Stimulated activated CD4-positive, alpha-beta T cell treated with anti-CD3 and anti-CD28 coated beads, Interleukin-15, amount 100 ng/mL, for 24 hours (primary cell): Measurements from ENCODE around the gene GPC1.
"Not testable (repeated sequence)": the region's sequence is repeated elsewhere in the genome, so short reads cannot be mapped to it uniquely, and the experiment has no call there.

Experiments
- DNase-seq: peaks from one replicate; pipeline ENCODE4 v3.0.0-alpha.2; 2020

GPC1 gene, protein sequence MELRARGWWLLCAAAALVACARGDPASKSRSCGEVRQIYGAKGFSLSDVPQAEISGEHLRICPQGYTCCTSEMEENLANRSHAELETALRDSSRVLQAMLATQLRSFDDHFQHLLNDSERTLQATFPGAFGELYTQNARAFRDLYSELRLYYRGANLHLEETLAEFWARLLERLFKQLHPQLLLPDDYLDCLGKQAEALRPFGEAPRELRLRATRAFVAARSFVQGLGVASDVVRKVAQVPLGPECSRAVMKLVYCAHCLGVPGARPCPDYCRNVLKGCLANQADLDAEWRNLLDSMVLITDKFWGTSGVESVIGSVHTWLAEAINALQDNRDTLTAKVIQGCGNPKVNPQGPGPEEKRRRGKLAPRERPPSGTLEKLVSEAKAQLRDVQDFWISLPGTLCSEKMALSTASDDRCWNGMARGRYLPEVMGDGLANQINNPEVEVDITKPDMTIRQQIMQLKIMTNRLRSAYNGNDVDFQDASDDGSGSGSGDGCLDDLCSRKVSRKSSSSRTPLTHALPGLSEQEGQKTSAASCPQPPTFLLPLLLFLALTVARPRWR

GRCh38 chr2:240435457-240435947 lies at the start of gene GPC1:
TSS of gene GPC1 (plus strand) at chr2:240435663. CDS start at chr2:240435919, 256 bp downstream.
- DNase-seq, result peak; percentile 73

- DNase-seq, result no peak
These were observed 49.1 kb upstream of the GPC1 start for GRCh38 chr2:240386326-240386725.

GRCh38 chr2:240386743-240387142 lies 48.7 kb upstream of the GPC1 start:
- DNase-seq, result not testable (repeated sequence)

GRCh38 chr2:240387325-240387668 lies 48.2 kb upstream of the GPC1 start:
- DNase-seq, result no peak

DNA sequence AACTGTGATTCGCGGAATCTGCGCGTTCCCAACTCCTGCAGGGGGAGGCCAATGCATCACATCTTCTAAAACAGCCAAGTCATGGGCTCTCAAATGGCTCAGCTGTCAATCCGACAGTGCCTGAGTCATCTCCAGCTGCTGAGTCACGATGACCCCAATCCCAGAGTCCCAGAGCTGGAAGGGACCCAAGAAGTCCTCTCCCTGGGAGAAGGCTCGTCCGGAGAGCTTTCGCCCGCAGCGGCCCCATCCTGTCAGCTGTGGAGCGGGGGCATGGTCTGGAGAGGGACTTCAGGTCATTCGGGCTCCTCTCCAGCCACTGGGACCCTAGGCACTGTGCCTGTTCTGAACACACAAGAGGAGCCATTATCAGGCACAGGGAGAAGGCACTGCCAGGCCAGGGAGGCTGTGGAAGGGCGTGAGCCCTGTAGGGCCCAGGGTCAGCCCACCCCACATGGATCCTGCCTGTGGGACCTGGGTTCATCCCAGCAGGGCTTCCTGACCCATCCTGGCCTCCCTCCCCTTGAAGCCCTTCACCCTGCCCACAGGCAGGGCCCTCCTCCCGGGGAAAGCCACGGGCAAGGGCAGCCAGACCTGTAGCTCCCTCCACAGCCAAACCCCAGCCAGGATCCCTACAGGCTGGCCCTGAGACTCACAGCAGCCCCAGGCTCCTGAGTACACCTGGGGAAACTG lies 47.6 kb upstream of the GPC1 start:
- DNase-seq, result no peak

DNA sequence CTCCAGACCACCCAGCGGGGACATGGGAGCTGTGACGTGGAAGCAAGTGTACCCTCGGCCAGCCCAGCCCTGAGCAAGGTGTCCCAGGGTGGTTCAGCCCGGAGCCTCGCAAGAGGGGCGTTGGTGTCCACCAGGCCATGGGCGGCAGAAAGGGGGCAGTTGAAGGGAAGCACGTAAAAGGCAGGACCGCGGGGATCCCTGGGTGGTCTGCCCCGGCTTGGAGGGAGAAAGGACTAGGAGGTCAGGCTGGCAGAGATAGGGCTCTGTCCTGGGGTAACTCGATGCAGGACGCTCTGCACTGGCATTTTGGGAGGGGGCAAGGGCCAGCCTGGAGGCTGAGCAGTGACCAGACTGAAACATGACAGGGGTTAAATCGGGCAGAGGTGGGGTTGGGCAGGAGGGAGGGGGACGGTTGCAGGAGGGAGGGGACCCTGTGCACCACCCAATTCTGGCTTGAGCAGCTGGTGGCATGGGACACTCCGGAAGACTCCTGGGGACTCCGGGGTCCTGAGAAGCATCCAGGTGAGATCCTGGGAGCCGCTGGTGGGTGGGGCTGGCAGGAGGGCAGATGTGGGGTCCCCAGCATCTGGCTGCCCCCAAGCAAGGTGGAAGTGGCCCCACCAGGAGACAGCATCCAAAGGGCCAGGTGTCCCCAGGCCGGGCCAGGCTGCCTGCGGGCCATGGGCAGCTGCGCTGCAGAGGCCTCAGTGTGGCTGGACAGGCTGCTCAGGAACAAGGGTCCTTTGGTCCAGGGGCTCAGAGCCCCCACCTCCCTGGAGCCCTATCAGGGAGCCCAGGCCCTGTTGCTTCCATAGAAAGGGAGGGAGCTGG lies 46.8 kb upstream of the GPC1 start:
- no peak for DNase-seq

DNA sequence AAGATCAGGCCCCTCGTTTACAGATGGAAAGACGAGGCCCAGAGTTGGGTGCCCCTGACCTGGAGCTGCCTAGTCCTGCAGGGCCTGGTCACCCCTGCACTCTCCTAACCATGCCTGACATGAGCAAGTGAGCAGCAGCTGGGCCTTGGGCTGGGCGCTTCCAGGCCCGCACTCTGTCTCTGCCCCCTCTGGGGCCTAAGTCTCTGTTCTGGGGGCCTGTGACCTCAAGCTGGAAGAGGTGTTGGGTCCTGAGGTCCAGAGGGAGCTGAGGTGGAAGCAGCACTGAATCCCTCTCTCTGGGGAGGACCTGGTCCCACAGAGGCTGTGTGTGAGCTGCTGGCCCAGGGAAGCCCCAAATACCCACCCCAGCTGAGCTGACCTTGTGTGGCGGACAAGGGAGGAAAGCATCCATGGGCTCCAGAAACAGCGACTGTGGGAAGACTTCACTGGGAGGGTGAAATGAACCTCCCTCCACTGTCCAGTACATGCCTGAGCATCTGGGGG lies 46.1 kb upstream of the GPC1 start:
- no peak for DNase-seq

GRCh38 chr2:240390091-240391073 lies 45.1 kb upstream of the GPC1 start:
- no peak for DNase-seq

GRCh38 chr2:240391111-240392051 lies 44.1 kb upstream of the GPC1 start:
- no peak for DNase-seq

DNA sequence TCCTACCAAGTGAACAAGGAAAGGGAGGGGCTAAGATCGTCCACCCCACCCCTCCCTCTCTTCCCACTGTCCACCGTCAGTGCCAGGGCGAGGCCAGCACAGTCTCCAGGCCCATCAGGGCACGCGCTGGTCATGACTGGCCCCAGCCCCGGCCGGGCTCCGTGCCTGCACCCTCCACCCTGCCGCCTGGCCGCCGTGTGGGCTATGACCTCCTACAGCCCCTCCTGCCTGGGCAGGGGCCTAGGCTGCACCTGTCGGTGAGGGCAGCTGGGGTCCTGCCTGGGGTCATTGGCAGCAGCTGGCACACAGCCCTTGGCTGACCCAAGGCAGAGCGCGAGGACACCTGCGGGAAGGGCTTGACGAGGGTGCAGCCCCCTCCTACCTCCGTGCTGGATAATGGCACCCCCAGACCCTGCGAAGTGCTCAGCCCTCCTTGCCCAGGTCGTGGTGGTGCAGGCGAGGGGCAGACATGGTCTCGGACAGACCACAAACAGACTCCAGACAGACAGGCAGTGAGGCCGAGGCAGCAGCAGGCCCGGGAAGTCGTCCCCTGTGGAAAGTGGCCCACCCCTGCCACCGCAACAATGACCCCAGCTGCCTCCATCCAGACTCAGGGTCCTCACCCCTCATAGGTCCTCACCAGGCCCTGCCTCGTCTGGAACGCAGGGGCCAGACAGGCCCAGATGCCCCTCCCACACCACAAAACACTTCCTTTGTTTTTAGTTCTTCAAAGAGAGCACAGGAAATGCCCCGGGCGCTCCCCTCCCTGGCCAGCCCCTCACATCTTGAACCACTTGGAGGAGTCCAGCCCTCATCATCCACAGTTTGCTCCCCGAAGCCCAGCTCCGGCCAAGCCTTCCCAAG lies 43.1 kb upstream of the GPC1 start:
- DNase-seq, result no peak

- no peak for DNase-seq
These were observed 42.3 kb upstream of the GPC1 start for GRCh38 chr2:240392948-240393830.

GRCh38 chr2:240393831-240394410 lies 41.5 kb upstream of the GPC1 start:
- no peak for DNase-seq

GRCh38 chr2:240394549-240394948 lies 40.9 kb upstream of the GPC1 start:
- DNase-seq, result no peak

DNA sequence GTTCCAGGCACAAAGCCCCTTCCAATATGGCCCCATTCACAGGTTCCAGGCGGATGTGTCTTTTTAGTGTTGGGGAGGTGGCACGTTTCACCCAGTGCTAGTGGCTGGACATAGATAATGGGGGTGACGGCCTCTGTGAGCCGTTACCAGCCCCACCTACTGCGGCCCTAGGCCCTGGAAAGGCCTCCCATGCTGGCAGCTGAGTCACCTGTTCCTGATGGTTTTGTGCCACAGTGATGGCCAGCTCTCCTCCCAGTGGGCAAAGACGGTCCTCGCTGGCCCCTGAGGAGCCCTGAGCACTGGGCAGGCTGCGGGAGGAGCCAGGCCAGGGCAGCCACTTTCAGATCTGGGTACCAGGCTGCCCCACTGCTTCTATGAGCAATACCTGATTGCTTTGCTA lies 40.0 kb upstream of the GPC1 start:
- no peak for DNase-seq

- no peak for DNase-seq
These were observed 39.4 kb upstream of the GPC1 start for GRCh38 chr2:240395896-240396622.

GRCh38 chr2:240396623-240397541 lies 38.6 kb upstream of the GPC1 start:
- no peak for DNase-seq
